K562 (cell line): ENCODE data around the gene HAPLN2. TPM values are rescaled to one million over a fixed set of nuclear protein-coding genes. Genes with fewer than 3 reads are reported as not detected.
A peak's percentile ranks its signal among the peaks of the same experiment; 100 is the strongest.

Experiments used
- ARHGAP35 ChIP-seq: fragments of 450-650 bp; IDR thresholded peaks from 2 replicates; pipeline ENCODE4 v1.6.1; 2018; ENCODE audit not compliant: partially characterized antibody
- ARID1B ChIP-seq: fragments of 450-650 bp; IDR thresholded peaks from 2 replicates; pipeline ENCODE4 v1.6.1; 2016; ENCODE audit warnings: antibody characterized with exemption, mild to moderate bottlenecking, inconsistent platforms
- ARNT ChIP-seq, 2 experiments: fragments of 450-650 bp; IDR thresholded peaks; 2 replicates each; pipeline ENCODE4 v1.6.1; 2016; ENCODE audit warnings: mild to moderate bottlenecking in 1 of 2
- BMI1 ChIP-seq: fragments of 150-350 bp; IDR thresholded peaks from 2 replicates; pipeline ENCODE4 v1.6.1; 2014; ENCODE audit warnings: low read length
- CXXC5 ChIP-seq: fragments of 250-450 bp; sonication (Bioruptor Pico); IDR thresholded peaks from 2 replicates; pipeline ENCODE4 v1.8.0; 2022; ENCODE audit warnings: inconsistent platforms, mild to moderate bottlenecking, moderate library complexity
- DDX20 ChIP-seq: fragments of 450-650 bp; IDR thresholded peaks from 2 replicates; pipeline ENCODE4 v1.6.1; 2016; ENCODE audit warnings: missing genetic modification characterization, low read depth, mild to moderate bottlenecking, missing compliant biosample characterization, moderate library complexity
- HNRNPH1 ChIP-seq: fragments of 200-400 bp; formaldehyde crosslinking; optimal IDR thresholded peaks from 2 replicates; pipeline ENCODE3; 2017; ENCODE audit warnings: low read depth, mild to moderate bottlenecking, low read length, moderate library complexity
- PHB2 ChIP-seq: fragments of 450-650 bp; IDR thresholded peaks from 2 replicates; pipeline ENCODE4 v1.6.1; 2017; ENCODE audit warnings: low read depth
- RHOXF2B ChIP-seq: fragments of 250-450 bp; sonication (Bioruptor Pico); conservative IDR thresholded peaks from 2 replicates; pipeline ENCODE4 v1.5.1; 2021
- SP2 ChIP-seq: IDR thresholded peaks from 2 replicates; pipeline ENCODE4 v1.6.1; 2011; ENCODE audit warnings: mild to moderate bottlenecking, low read depth, low read length, moderate library complexity; ENCODE audit not compliant: poor library complexity, severe bottlenecking; ENCODE audit errors: extremely low read depth
- ZFX ChIP-seq: sonication (generic); formaldehyde crosslinking; IDR thresholded peaks from 2 replicates; pipeline ENCODE4 v1.8.0; 2022; ENCODE audit warnings: mild to moderate bottlenecking, missing genetic modification reagents, moderate library complexity
- ZNF134 ChIP-seq: fragments of 250-450 bp; sonication (Bioruptor Pico); conservative IDR thresholded peaks from 2 replicates; pipeline ENCODE4 v1.4.0; 2020
- ZNF232 ChIP-seq: sonication (generic); formaldehyde crosslinking; IDR thresholded peaks from 2 replicates; pipeline ENCODE4 v1.8.0; 2022; ENCODE audit warnings: mild to moderate bottlenecking, missing genetic modification reagents
- ZNF384 ChIP-seq: IDR thresholded peaks from 2 replicates; pipeline ENCODE4 v1.6.1; 2012; ENCODE audit warnings: low read depth, low read length, improper control_type of control experiment
- polyA plus RNA-seq, 8 experiments: library from polyadenylated mRNA; depleted of rRNA in 4 of 8; stranded (reverse) in 5 of 8; unstranded in 3 of 8; fragments of >200 nt; fragmentation: Nextera tagmentation in 2 of 8; fragmentation: Illumina TruSeq in 1 of 8; extraction: Ambion mirVana in 2 of 8; extraction: Trizol in 1 of 8; gene quantifications; 2 replicates each; pipeline versions ENCODE4 v1.2.1 to v1.2.3, GENCODE V29; 2011 to 2014; ENCODE audit warnings: inconsistent platforms in 1 of 8, missing spikeins in 1 of 8
- total RNA-seq, 7 experiments: library from RNA; depleted of rRNA in 6 of 7; stranded (reverse); fragments of >200 nt in 6 of 7; fragmentation: Illumina TruSeq in 2 of 7; extraction: Trizol in 2 of 7; gene quantifications; 2 replicates each; pipeline versions ENCODE4 v1.2.1 to v1.2.3, GENCODE V29; 2011 to 2021; ENCODE audit warnings: low replicate concordance in 1 of 7
- TF ChIP-seq, protein P1 (sequence below), 2 experiments: fragments of 450-650 bp; IDR thresholded peaks; 2 replicates each; pipeline ENCODE4 v1.6.1; 2016
- TF ChIP-seq, protein P2 (sequence below), 2 experiments: fragments of 450-650 bp; formaldehyde crosslinking in 1 of 2; IDR thresholded peaks; 2 replicates each; pipeline versions ENCODE4 v1.4.0 to v1.6.1; 2014 to 2020; ENCODE audit warnings: mild to moderate bottlenecking in 2 of 2, borderline replicate concordance in 1 of 2, low read depth in 1 of 2
- TF ChIP-seq, protein P3 (sequence below): sonication (generic); formaldehyde crosslinking; IDR thresholded peaks from 2 replicates; pipeline ENCODE4 v1.8.0; 2022; ENCODE audit warnings: mild to moderate bottlenecking, missing genetic modification reagents, borderline replicate concordance

HAPLN2 gene
- total and polyA plus RNA-seq, 9 of the 15 experiments (the other 6 are each of a cell fraction or from before 2014, with no cell fraction given): 0.14 to 5.2 (median 3.8) TPM; not detected in 4

- TF ChIP-seq, protein P1, sequence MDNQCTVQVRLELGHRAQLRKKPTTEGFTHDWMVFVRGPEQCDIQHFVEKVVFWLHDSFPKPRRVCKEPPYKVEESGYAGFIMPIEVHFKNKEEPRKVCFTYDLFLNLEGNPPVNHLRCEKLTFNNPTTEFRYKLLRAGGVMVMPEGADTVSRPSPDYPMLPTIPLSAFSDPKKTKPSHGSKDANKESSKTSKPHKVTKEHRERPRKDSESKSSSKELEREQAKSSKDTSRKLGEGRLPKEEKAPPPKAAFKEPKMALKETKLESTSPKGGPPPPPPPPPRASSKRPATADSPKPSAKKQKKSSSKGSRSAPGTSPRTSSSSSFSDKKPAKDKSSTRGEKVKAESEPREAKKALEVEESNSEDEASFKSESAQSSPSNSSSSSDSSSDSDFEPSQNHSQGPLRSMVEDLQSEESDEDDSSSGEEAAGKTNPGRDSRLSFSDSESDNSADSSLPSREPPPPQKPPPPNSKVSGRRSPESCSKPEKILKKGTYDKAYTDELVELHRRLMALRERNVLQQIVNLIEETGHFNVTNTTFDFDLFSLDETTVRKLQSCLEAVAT (IDR thresholded peaks at IDR 0.05): no peak
- TF ChIP-seq ZNF384 (no peak), SP2 (peak; percentile 80), ZNF232 (CRISPR knock-in tag) (no peak), ARHGAP35 (no peak), DDX20 (no peak), RHOXF2B (CRISPR knock-in tag) (no peak), CXXC5 (peak; percentile 56), BMI1 (no peak), PHB2 (no peak), HNRNPH1 (no peak), ZFX (0 out of 2 replicates have a peak, but pooled peaks have one; percentile 27), ARNT (IDR thresholded peaks at IDR 0.05) (0 out of 4 replicates have a peak, but pooled peaks of 1 of the 2 experiments have one; percentile 33), ZNF134 (CRISPR knock-in tag) (no peak), ARID1B (no peak)
- TF ChIP-seq, protein P2, sequence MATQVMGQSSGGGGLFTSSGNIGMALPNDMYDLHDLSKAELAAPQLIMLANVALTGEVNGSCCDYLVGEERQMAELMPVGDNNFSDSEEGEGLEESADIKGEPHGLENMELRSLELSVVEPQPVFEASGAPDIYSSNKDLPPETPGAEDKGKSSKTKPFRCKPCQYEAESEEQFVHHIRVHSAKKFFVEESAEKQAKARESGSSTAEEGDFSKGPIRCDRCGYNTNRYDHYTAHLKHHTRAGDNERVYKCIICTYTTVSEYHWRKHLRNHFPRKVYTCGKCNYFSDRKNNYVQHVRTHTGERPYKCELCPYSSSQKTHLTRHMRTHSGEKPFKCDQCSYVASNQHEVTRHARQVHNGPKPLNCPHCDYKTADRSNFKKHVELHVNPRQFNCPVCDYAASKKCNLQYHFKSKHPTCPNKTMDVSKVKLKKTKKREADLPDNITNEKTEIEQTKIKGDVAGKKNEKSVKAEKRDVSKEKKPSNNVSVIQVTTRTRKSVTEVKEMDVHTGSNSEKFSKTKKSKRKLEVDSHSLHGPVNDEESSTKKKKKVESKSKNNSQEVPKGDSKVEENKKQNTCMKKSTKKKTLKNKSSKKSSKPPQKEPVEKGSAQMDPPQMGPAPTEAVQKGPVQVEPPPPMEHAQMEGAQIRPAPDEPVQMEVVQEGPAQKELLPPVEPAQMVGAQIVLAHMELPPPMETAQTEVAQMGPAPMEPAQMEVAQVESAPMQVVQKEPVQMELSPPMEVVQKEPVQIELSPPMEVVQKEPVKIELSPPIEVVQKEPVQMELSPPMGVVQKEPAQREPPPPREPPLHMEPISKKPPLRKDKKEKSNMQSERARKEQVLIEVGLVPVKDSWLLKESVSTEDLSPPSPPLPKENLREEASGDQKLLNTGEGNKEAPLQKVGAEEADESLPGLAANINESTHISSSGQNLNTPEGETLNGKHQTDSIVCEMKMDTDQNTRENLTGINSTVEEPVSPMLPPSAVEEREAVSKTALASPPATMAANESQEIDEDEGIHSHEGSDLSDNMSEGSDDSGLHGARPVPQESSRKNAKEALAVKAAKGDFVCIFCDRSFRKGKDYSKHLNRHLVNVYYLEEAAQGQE (IDR thresholded peaks at IDR 0.05; ENCODE audit: borderline replicate concordance): no peak
- TF ChIP-seq, protein P2 (CRISPR knock-in tag; IDR thresholded peaks at IDR 0.05; ENCODE audit: low read depth): peak; percentile 36; the same call in 1 of the 2 replicates
- TF ChIP-seq, protein P3, sequence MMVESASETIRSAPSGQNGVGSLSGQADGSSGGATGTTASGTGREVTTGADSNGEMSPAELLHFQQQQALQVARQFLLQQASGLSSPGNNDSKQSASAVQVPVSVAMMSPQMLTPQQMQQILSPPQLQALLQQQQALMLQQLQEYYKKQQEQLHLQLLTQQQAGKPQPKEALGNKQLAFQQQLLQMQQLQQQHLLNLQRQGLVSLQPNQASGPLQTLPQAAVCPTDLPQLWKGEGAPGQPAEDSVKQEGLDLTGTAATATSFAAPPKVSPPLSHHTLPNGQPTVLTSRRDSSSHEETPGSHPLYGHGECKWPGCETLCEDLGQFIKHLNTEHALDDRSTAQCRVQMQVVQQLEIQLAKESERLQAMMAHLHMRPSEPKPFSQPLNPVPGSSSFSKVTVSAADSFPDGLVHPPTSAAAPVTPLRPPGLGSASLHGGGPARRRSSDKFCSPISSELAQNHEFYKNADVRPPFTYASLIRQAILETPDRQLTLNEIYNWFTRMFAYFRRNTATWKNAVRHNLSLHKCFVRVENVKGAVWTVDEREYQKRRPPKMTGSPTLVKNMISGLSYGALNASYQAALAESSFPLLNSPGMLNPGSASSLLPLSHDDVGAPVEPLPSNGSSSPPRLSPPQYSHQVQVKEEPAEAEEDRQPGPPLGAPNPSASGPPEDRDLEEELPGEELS (CRISPR knock-in tag): no peak
These were observed 17.9 kb upstream of the HAPLN2 start, which contains the start of gene GPATCH4 (continued) for GRCh38 chr1:156601122-156601830.
